ENCODE results near the gene ALDH18A1.
A peak's percentile ranks its signal among the peaks of the same experiment; 100 is the strongest.

The ALDH18A1 gene

DNA sequence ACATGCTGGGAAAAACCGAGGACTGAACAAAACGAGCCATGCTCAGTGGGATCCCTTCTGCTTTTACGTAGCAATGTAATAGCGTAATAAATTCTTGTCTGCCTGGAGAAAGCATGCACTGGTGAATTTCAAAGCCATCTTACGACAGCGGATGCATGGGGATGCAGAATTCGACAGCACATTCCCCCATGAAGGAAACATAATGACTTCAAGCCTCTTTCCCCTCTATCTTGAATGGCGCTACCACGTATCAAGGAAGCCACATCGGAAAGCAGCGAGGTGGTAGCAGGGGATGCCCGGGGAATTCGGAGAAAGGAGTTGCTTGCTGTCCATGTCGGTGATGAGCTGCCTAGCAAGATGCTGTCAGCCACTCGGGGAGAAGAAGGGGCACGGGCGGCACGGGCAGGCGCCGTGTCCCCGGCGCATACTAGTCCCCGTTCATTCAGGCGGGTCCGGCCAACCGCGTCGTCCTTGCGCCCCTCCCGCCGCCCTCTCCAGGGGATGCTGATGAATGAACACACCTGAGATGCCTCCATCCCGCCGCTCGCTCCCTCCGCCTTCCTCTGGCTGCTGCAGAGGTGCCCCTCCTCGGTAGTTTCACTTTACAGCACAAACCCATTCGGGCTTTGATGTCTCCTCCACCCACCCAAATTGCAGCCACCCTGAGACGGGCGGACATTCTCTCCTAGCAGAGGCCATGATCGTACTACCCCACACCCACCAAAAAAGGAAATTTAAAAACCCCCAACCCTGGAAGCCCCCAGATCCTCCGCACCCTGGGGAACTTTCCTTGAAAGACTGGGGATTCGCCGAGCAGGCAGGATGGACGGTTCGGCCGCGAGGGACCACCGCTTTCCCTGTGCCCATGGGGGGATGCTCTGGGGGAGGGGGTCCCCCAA lies 96.0 kb downstream of the ALDH18A1 start:
- Histone ChIP-seq H3K4me3 (ENCODE audit: insufficient read depth, low read depth, low read length) (peak overlapping the region; percentile 71), H3K9me3 (ENCODE audit: control insufficient read depth, low read length) (no peaks in the 10 kb centered on the region), H3K36me3 (ENCODE audit: control insufficient read depth, insufficient read depth, low read length) (no peaks in the 10 kb centered on the region), H3K4me1 (ENCODE audit: control insufficient read depth, insufficient read depth, low read length) (peaks cover 14% of the 10 kb centered on the region), H3K27ac (ENCODE audit: insufficient read depth, low read depth, low read length, poor library complexity, severe bottlenecking) (no peak overlapping the region), H3K27me3 (ENCODE audit: control insufficient read depth, insufficient read depth, low read length, poor library complexity, severe bottlenecking) (peaks cover 4% of the 10 kb centered on the region)
- 0 to 1% methylated on average over 48 of the region's 48 CpGs for WGBS, 2 experiments

DNA sequence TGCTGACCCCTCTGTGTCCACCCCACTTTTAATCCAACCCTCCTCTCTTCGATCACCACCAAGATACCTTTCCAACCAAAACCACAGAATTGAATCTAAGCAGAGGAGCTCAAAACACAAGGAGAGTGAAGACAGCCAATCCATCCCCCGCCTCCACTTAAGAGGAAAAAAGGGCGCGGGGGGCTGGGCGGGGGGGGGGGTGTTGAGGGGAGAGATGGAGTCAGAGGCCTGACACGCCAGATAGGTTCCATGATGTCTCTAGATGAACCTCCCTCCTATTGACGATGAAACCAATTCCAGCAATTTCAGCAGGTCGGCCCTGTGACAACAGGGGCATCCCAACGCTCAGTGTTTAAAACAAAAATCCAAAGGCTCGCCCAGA lies 96.6 kb downstream of the ALDH18A1 start:
- peaks cover 4% of the 10 kb centered on the region for H3K27me3 ChIP-seq (ENCODE audit: control insufficient read depth, insufficient read depth, low read length, poor library complexity, severe bottlenecking)
- peak overlapping the region; percentile 71 for H3K4me3 ChIP-seq (ENCODE audit: insufficient read depth, low read depth, low read length)
- whole genome bisulfite sequencing, 2 experiments: 6 to 7% methylated on average over 6 of the region's 10 CpGs
- H3K4me1 ChIP-seq (ENCODE audit: control insufficient read depth, insufficient read depth, low read length): peaks cover 15% of the 10 kb centered on the region
- H3K27ac ChIP-seq (ENCODE audit: insufficient read depth, low read depth, low read length, poor library complexity, severe bottlenecking): no peak overlapping the region
- no peaks in the 10 kb centered on the region for H3K9me3 ChIP-seq (ENCODE audit: control insufficient read depth, low read length)
- H3K36me3 ChIP-seq (ENCODE audit: control insufficient read depth, insufficient read depth, low read length): no peaks in the 10 kb centered on the region

DNA sequence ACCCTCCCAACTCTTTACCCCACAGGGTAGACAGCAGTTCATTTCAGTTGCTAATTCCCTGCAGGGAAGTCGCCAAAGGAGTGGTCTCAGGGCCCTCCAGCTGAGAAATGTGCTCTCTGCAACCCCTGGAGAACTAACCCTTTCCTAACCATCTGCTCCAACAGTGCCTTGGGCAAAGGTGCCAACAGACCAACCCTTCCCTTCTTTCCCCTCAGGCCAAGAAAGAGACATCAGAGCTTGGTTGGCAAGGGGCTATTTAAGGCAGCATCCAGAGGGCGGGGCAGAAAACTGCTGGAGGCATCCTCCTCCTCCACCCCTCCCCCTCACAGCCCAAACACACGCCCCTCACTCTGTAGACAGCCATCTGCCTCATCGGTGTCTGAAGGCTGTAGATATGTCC lies 97.0 kb downstream of the ALDH18A1 start:
- peaks cover 4% of the 10 kb centered on the region for H3K27me3 ChIP-seq (ENCODE audit: control insufficient read depth, insufficient read depth, low read length, poor library complexity, severe bottlenecking)
- no peaks in the 10 kb centered on the region for H3K9me3 ChIP-seq (ENCODE audit: control insufficient read depth, low read length)
- H3K4me3 ChIP-seq (ENCODE audit: insufficient read depth, low read depth, low read length): peak overlapping the region; percentile 3
- H3K36me3 ChIP-seq (ENCODE audit: control insufficient read depth, insufficient read depth, low read length): no peaks in the 10 kb centered on the region
- 1% methylated on average over 4 of the region's 4 CpGs for WGBS, 2 experiments
- no peak overlapping the region for H3K27ac ChIP-seq (ENCODE audit: insufficient read depth, low read depth, low read length, poor library complexity, severe bottlenecking)
- peaks cover 15% of the 10 kb centered on the region for H3K4me1 ChIP-seq (ENCODE audit: control insufficient read depth, insufficient read depth, low read length)

- H3K36me3 ChIP-seq (ENCODE audit: control insufficient read depth, insufficient read depth, low read length): no peaks in the 10 kb centered on the region
- 88 to 90% methylated on average over 1 of the region's 1 CpG for WGBS, 2 experiments
- H3K27me3 ChIP-seq (ENCODE audit: control insufficient read depth, insufficient read depth, low read length, poor library complexity, severe bottlenecking): peaks cover 4% of the 10 kb centered on the region
- H3K27ac ChIP-seq (ENCODE audit: insufficient read depth, low read depth, low read length, poor library complexity, severe bottlenecking): no peak overlapping the region
- H3K4me3 ChIP-seq (ENCODE audit: insufficient read depth, low read depth, low read length): no peak overlapping the region
- H3K4me1 ChIP-seq (ENCODE audit: control insufficient read depth, insufficient read depth, low read length): peaks cover 15% of the 10 kb centered on the region
- H3K9me3 ChIP-seq (ENCODE audit: control insufficient read depth, low read length): no peaks in the 10 kb centered on the region
Measured at GRCh38 chr10:95558593-95559320, 97.8 kb downstream of the ALDH18A1 start.

DNA sequence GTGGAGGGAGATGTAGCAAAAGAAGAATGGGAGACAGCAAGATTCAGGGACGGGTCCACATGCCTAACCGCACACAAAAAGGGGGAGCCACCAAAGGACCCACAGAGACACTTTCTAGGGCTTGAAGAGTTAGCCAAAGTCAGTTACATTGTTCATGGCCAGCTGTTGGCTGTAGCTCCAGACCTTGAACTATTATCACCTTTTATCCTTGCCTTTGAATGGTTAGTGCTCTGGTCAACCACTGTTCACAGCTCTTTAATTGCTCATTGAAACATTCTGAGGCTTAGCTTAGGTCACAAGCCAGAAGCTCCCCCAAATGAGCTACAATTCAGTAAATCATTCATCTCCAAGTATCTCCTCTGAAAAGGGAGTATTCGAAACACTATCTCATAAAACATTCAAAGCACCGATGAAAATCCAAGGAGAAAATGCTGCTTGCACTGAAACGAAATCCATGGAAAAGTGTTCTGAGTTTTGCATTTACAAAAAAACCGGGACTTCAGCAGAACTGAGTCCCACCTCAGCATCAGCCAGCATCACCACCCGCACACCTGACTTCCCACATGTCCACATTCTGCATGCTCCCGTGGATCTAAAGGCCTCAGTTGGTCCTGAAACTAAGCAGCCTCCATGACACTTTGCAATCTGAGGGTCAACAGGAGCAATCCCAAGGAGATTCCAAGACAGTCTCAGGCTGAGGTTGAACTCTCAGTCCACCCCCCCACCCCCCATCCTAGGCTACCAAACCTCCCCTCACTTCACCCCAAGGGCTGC lies 99.3 kb downstream of the ALDH18A1 start:
- H3K4me3 ChIP-seq (ENCODE audit: insufficient read depth, low read depth, low read length): no peak overlapping the region
- 76 to 80% methylated on average over 8 of the region's 8 CpGs for WGBS, 2 experiments
- peaks cover 4% of the 10 kb centered on the region for H3K27me3 ChIP-seq (ENCODE audit: control insufficient read depth, insufficient read depth, low read length, poor library complexity, severe bottlenecking)
- no peaks in the 10 kb centered on the region for H3K9me3 ChIP-seq (ENCODE audit: control insufficient read depth, low read length)
- no peak overlapping the region for H3K27ac ChIP-seq (ENCODE audit: insufficient read depth, low read depth, low read length, poor library complexity, severe bottlenecking)
- H3K36me3 ChIP-seq (ENCODE audit: control insufficient read depth, insufficient read depth, low read length): no peaks in the 10 kb centered on the region
- peaks cover 15% of the 10 kb centered on the region for H3K4me1 ChIP-seq (ENCODE audit: control insufficient read depth, insufficient read depth, low read length)
